ENCODE results near the gene CHD2.

The CHD2 gene

GRCh38 chr15:93019971-93020370 lies 119.8 kb downstream of the CHD2 start:
- no peak overlapping the region for H3K4me2 ChIP-seq (ENCODE audit: insufficient read depth, low read length)
- H3K27me3 ChIP-seq (ENCODE audit: insufficient read depth, low read length, poor library complexity), result no peaks in the 10 kb centered on the region
- no peak for DNase-seq
- no peaks in the 10 kb centered on the region for H3K4me1 ChIP-seq (ENCODE audit: insufficient read depth, low read length)
- ATAC-seq (ENCODE audit: insufficient read depth, low read depth), result no peak
- H3K79me2 ChIP-seq (ENCODE audit: insufficient read depth, low read length), result peaks cover 25% of the 10 kb centered on the region
- no peak overlapping the region for H3K4me3 ChIP-seq (ENCODE audit: low read depth in 1 of 2, low read length in 2 of 2)
- TF ChIP-seq, protein P1, sequence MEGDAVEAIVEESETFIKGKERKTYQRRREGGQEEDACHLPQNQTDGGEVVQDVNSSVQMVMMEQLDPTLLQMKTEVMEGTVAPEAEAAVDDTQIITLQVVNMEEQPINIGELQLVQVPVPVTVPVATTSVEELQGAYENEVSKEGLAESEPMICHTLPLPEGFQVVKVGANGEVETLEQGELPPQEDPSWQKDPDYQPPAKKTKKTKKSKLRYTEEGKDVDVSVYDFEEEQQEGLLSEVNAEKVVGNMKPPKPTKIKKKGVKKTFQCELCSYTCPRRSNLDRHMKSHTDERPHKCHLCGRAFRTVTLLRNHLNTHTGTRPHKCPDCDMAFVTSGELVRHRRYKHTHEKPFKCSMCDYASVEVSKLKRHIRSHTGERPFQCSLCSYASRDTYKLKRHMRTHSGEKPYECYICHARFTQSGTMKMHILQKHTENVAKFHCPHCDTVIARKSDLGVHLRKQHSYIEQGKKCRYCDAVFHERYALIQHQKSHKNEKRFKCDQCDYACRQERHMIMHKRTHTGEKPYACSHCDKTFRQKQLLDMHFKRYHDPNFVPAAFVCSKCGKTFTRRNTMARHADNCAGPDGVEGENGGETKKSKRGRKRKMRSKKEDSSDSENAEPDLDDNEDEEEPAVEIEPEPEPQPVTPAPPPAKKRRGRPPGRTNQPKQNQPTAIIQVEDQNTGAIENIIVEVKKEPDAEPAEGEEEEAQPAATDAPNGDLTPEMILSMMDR (IDR thresholded peaks at IDR 0.05; ENCODE audit: borderline replicate concordance, extremely low read depth, low read length, poor library complexity, severe bottlenecking), result no peak
- no peak for TF ChIP-seq EZH2 (IDR thresholded peaks at IDR 0.05; ENCODE audit: borderline replicate concordance, low read depth, low read length, severe bottlenecking)
- peaks cover 12% of the 10 kb centered on the region; the same call in 1 of the 2 replicates for H4K20me1 ChIP-seq (ENCODE audit: insufficient read depth, low read length)
- H3K9me3 ChIP-seq (ENCODE audit: insufficient read depth, low read length, severe bottlenecking), result no peaks in the 10 kb centered on the region
- no peak overlapping the region for H2AFZ ChIP-seq (ENCODE audit: low read depth, low read length)
- H3K27ac ChIP-seq (ENCODE audit: low read length), result no peak overlapping the region
- peaks cover 99% of the 10 kb centered on the region for H3K36me3 ChIP-seq (ENCODE audit: insufficient read depth, low read length)
- H3K9ac ChIP-seq (ENCODE audit: low read depth, low read length), result no peak overlapping the region

DNA sequence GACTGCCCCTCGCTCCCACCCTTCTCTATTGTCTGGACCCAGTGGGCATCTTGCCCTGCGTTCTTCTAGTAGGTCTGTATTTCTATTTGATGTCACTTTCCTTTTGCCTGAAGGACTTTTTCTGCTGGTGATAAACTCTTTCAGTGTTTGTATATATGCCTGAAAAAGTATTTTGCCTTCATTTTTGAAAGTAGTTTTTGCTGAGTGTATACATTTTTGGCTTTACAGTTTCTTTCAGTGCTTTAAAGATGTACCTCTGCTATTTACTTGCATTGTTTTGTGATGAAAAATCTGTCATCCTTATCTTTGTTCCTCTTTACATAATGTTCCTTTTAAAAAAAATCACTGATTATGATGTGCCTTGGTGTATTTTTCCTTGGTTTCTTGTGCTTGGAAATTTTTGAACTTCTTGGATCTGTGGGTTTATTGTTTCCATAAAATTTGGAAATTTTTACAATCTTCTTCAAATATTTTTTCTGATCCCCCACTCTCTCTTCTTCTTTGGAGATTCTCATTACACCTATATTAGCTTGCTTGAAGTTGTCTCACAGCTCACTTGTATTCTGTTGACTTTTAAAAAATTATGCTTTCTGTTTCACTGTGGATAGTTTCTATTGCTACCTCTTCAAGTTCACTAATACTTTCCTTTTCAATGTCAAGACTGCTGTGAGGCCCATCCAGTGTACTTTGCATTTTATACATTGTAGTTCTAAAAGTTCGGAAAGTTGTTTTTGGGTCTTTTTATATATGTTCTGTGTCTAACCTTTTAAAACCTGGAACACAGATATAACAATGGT lies 121.0 kb downstream of the CHD2 start:
- TF ChIP-seq, protein P1 (IDR thresholded peaks at IDR 0.05; ENCODE audit: borderline replicate concordance, extremely low read depth, low read length, poor library complexity, severe bottlenecking), result no peak
- no peak for TF ChIP-seq EZH2 (IDR thresholded peaks at IDR 0.05; ENCODE audit: borderline replicate concordance, low read depth, low read length, severe bottlenecking)
- H3K79me2 ChIP-seq (ENCODE audit: insufficient read depth, low read length), result peaks cover 25% of the 10 kb centered on the region
- H3K27ac ChIP-seq (ENCODE audit: low read length), result no peak overlapping the region
- no peak for ATAC-seq (ENCODE audit: insufficient read depth, low read depth)
- no peaks in the 10 kb centered on the region for H3K27me3 ChIP-seq (ENCODE audit: insufficient read depth, low read length, poor library complexity)
- H3K9ac ChIP-seq (ENCODE audit: low read depth, low read length), result no peak overlapping the region
- no peak overlapping the region for H3K4me2 ChIP-seq (ENCODE audit: insufficient read depth, low read length)
- peaks cover 16% of the 10 kb centered on the region for H4K20me1 ChIP-seq (ENCODE audit: insufficient read depth, low read length)
- peaks cover 99% of the 10 kb centered on the region for H3K36me3 ChIP-seq (ENCODE audit: insufficient read depth, low read length)
- H3K4me1 ChIP-seq (ENCODE audit: insufficient read depth, low read length), result no peaks in the 10 kb centered on the region
- DNase-seq, result no peak
- H2AFZ ChIP-seq (ENCODE audit: low read depth, low read length), result no peak overlapping the region
- H3K4me3 ChIP-seq (ENCODE audit: low read depth in 1 of 2, low read length in 2 of 2), result no peak overlapping the region
- no peaks in the 10 kb centered on the region for H3K9me3 ChIP-seq (ENCODE audit: insufficient read depth, low read length, severe bottlenecking)

DNA sequence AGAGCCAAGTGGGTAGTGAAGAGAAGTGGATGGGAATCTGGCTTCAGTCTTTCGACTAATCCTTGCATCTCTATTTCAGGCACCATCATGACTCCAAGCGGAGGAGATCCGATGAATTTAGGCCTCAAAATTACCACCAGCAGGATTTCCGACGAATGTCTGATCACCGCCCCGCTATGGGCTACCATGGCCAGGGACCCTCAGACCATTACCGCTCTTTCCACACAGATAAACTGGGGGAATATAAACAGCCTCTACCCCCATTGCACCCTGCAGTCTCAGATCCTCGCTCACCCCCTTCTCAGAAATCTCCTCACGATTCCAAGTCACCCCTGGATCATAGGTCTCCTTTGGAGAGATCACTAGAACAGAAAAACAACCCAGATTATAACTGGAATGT lies 124.2 kb downstream of the CHD2 start:
- H3K79me2 ChIP-seq (ENCODE audit: insufficient read depth, low read length), result peaks cover 19% of the 10 kb centered on the region
- H3K4me3 ChIP-seq (ENCODE audit: low read depth in 1 of 2, low read length in 2 of 2), result no peak overlapping the region
- TF ChIP-seq, protein P1 (IDR thresholded peaks at IDR 0.05; ENCODE audit: borderline replicate concordance, extremely low read depth, low read length, poor library complexity, severe bottlenecking), result no peak
- no peak for TF ChIP-seq EZH2 (IDR thresholded peaks at IDR 0.05; ENCODE audit: borderline replicate concordance, low read depth, low read length, severe bottlenecking)
- H3K4me2 ChIP-seq (ENCODE audit: insufficient read depth, low read length), result no peak overlapping the region
- H3K27ac ChIP-seq (ENCODE audit: low read length), result no peak overlapping the region
- no peak overlapping the region for H2AFZ ChIP-seq (ENCODE audit: low read depth, low read length)
- no peaks in the 10 kb centered on the region for H3K27me3 ChIP-seq (ENCODE audit: insufficient read depth, low read length, poor library complexity)
- no peaks in the 10 kb centered on the region for H3K9me3 ChIP-seq (ENCODE audit: insufficient read depth, low read length, severe bottlenecking)
- DNase-seq (no peak), ATAC-seq (ENCODE audit: insufficient read depth, low read depth) (no peak)
- no peak overlapping the region for H3K9ac ChIP-seq (ENCODE audit: low read depth, low read length)
- no peaks in the 10 kb centered on the region for H3K4me1 ChIP-seq (ENCODE audit: insufficient read depth, low read length)
- H4K20me1 ChIP-seq (ENCODE audit: insufficient read depth, low read length), result peaks cover 16% of the 10 kb centered on the region
- peaks cover 80% of the 10 kb centered on the region for H3K36me3 ChIP-seq (ENCODE audit: insufficient read depth, low read length)
